Measurements from ENCODE around the gene ARID1A.

ARID1A gene

DNA sequence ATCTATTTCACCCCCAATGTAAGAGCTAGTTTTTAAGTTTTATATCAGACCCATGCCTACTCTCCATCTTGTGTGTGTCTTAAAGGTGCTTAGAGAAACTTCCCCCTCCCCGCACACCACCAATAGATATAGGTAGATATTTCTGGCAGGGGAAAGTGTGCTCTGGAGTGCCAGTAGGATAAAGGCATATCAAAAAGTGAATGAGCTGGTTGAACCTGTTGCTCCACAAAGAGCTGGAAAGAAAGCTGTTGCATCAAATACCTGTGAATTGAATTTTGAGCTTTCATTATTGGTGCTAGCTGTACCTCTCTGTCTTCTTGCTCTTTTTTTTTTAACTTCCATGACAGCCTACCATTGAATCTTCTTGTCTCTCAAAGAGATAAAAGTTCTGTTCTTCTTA lies 32.8 kb downstream of the ARID1A start:
- no peak for DNase-seq

DNA sequence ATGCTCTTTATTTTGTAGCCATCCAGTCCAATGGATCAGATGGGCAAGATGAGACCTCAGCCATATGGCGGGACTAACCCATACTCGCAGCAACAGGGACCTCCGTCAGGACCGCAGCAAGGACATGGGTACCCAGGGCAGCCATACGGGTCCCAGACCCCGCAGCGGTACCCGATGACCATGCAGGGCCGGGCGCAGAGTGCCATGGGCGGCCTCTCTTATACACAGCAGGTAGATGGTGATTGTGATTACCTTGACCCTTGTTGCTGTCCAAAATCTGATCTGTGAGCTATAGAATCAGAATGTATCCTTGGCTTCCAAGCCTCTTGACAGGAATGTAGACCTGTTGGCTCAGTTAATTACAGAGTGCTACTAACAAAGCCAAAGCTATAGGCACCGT lies 33.8 kb downstream of the ARID1A start:
- DNase-seq: no peak

DNA sequence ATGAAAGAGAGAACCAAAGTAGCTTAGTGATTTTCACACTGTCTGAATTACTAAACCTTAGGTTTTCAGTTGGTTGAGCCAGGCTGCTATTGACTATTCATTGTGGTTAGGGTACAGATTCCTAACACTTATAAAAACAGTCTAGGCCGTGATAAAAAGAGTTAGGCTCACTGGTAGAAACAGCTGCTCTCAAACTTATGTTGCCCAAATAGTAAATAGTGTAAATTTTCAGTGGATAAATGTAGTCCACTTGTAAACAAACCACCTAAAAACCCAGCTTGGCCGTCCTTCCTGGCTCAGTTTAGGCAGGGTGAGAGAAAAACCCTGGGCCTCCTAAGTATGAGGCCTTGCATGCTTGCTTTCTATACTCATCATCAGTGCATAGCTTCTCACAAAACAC lies 34.9 kb downstream of the ARID1A start:
- no peak for DNase-seq

DNA sequence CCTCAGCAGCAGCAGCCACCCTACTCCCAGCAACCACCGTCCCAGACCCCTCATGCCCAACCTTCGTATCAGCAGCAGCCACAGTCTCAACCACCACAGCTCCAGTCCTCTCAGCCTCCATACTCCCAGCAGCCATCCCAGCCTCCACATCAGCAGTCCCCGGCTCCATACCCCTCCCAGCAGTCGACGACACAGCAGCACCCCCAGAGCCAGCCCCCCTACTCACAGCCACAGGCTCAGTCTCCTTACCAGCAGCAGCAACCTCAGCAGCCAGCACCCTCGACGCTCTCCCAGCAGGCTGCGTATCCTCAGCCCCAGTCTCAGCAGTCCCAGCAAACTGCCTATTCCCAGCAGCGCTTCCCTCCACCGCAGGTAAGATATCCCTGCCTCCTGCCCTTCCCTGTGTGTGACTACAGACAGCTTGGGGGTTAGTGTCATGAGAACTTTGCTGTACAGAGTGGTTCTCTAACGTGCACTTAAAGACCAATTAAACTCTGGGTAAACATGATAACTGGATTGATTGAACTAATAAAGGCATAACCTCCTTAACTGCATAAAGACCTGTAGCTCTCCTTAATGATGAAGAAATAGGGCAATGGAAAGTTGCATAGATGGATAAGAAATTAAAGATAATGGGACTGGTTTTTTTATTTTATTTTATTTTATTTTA lies 35.6 kb downstream of the ARID1A start:
- DNase-seq: no peak

DNA sequence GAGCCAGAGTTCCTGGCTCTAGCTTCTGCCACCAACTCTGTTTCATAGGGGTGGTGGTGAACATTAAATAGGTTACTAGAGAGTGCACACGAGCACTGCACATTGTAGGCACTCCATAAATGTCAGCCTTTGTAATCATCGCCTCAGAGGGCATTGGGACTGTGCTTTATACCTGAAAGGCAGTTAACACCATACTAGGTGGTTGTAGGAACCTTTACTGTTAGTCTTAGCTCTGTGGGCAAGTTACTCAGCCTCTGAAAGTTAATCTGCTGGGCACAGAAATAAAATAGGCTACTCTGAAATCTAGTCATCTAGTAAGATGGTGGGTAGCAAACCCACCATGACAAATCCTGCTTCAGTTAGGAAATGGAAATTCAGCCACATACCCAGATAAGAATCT lies 37.6 kb downstream of the ARID1A start:
- no peak for DNase-seq

DNA sequence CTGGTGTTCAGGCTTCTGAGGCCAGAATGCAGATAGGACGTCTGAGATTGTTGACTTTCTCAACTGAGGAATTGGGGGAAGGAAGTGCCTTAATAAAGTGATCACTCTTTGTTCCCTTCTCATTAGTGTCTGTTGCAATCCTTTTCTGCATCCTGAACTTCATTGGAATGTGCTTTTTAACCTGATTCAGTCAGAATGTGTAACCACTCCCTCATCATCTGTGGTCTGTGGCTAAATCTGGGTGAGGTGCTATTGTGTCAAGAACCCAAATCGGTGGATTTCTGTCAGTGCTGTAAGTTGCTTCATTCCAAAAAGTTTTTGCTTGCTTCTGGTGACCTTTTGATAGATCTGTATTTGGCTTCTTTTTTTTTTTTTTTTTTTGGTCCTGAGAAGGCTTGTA lies 38.2 kb downstream of the ARID1A start:
- DNase-seq: no peak

DNA sequence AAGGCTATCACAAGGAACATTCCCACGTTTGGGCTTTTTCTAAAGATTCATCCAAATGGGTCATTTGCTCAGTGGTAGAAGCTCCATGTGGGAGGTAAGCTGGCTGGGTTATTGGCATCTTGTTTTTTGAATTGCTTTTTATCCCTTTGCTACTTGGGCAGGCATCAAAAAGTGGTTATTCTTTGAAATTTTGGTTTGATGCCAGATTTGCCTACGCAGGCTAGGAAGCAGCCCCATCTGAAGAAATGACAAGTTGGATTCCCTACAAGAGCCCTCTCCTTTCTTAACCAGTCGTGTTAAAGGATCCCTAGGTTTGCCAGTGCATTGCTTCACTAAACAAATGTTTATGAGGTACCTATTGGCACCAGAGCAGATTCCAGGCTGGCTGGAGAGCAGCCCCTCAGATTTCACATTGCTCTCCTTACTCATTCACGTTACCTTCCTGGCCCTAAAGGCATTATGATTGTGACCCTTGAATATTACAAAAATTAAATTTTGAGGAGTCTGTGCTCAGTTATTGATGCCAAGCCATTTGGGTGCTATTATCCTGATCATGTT lies 38.8 kb downstream of the ARID1A start:
- no peak for DNase-seq

DNA sequence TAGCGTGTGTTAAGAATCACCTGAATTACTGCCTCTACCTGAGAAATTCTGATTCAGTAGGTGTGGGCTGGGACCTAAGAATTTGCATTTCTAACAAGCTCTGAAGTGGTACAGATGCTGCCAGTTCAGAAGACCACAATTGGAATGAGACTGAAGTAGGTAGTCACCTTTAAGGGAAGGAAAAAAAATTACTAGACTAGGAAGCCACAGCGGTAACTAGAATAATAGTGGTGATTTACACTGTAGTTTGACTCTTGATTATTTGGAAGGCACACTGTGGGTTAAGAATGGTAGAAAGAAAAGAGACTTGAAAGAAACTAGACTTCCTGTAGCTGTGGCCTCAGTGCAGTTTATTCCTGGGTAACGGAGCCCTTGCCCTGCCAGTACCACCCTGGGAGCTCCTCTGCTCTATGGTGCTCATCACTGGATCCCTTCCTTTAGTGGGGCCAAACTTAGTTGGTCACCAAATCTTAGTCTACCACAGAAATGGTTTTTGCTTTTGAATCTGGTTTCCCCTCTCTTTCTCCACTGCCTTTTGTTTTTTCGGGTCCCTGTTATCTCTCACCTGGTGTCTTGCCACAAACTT lies 43.6 kb downstream of the ARID1A start:
- no peak for DNase-seq

DNA sequence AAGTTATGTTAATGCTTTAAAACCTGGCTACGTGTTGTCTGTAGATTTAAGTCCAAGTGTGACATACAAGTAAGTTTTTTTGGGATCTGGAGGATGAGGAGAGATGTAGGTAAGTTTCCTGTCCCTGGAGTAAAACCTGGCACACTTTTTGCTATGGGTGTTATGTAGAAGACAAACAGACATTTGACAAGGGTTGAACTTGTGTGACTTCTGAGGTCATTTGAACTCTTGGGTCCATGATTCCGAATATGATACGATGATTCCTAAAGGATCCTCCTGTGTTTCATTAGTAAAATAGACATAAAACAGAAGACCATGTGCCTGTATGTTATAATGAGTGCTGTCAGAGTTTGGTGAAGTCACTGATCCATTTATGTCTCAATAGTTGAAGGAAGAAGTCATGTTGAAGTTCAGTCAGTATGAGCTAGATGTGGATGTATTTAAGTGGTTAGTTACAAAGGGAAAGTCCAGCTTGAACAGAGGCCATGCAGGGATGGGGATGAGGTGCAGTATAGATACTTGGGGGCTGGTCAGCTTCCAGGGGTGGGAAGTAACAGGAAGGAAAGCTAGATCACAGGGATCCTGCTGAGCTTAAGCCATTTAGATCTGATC lies 44.3 kb downstream of the ARID1A start:
- DNase-seq: no peak

DNA sequence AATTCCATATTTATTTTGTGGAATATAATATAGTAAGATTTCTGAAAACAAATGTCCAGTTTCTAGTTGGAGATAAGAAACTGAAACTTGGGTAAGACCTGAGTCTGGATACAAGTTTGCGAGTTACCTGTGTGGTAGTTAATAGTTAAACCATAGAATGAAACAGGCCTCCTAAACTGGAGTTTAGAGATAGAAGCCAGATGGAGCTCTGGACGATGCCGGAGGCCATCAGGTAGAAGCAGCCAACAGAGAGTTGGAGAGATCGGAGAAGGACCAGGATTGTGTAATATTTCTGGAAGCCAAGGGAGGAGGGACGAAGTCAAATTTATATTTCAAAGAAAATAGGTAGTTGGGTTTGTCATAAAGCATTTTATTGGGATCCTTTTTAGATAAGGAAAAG lies 45.1 kb downstream of the ARID1A start:
- no peak for DNase-seq

DNA sequence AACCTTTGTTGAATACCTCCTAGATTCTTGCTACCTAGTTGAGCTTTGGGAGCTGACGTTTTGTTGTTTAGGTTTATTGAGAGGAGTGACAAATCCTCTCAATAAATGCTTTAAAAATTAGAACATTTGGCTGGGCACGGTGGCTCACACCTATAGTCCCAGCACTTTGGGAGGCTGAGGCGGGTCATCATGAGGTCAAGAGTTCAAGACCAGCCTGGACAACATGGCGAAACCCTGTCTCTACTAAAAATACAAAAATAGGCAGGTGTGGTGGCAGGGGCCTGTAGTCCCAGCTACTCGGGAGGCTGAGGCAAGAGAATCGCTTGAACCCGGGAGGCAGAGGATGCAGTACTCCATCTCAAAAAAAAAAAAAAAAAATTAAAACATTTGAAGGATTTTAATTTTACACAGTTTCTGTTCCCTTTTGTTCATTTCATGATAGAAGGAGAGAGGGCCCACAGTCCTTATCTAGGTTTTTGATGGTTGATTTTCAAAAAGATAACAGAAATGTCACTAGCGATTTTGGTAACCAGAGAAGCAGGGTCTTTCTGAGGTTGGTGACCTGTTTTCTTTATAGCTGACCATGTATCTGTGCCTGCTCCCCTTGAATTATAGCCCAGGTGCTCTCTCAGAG lies 47.7 kb downstream of the ARID1A start:
- DNase-seq: no peak

DNA sequence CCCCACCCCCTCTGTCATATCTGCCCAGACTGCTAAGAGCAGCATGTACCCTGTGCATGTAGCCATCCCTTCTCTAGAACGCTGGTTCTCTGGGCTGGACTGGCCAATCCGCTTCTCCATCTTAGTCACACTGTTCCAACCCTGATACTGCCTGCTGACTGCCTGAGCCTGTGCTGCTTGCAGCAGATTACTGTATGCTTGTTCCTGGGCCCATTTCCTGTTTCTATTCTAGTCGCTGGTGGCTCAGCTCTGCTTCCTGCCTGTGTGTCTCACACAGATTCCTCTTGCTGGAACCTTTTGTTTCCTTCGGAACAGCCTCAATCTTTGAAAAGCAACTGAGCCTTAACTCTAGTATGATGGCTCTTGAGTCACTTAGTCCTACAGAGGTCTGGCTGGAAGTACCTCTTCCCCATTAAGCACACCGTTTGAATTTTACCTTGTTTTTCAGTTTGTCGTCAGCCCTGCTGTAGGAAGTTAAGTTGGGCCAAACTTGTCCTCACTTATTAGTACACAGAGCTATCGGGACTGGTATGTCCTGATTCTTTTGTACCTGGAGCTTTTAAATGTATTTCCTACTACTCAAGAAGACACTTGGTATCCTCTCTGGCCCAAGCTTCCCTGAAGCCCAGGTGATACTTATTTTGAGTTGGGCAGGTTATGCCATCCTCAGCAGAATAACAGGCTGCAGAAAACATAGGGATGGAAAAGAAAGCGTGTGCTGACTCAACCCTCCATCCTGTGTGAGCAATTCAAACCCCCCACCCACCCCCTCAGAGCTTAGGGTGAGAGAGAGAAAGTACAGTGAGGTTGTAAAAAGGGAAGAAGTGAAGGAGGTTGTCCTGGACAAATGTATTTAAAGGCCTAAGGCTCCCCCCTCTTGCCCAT lies 48.5 kb downstream of the ARID1A start:
- DNase-seq: peak; percentile 32 to 100

DNA sequence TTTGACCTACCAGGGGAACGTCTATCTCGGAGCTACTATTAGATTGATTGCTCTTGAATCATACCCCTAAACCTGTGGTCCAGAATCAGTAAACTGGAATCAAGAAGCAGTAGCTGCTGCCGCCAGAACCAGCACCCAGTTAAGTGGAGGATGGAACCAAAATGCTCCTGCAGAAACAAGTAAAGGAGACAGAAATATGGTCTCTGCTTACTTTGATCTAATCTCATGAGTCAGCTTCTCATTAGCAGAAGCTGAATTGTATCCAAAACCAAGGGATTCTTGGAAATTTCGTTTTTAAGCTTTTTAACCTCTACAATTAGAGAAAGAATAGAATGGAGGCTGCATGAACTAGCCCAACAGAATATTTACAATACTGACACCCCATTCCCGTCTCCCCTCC lies 49.4 kb downstream of the ARID1A start:
- DNase-seq: peak in 1 of 2 donors; percentile 8

DNA sequence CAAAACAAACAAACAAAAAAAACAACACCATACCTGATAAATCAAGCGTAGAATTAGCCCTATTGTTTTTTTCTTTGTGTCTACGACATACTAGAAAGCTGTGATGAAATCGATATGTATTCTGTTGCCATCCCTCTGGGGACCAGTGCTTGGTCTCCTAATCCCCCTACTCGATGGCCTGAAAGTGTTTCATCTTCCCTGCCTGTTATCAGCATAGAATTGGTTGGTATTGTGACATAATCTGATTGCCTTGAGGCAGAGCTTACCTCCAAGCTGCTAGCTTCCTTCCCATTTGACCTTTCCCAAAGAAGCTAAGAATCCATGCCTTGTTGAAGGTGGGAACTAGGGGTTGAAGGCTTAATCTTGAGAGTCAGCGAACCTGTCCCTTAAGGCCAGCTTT lies 51.2 kb downstream of the ARID1A start:
- no peak for DNase-seq

DNA sequence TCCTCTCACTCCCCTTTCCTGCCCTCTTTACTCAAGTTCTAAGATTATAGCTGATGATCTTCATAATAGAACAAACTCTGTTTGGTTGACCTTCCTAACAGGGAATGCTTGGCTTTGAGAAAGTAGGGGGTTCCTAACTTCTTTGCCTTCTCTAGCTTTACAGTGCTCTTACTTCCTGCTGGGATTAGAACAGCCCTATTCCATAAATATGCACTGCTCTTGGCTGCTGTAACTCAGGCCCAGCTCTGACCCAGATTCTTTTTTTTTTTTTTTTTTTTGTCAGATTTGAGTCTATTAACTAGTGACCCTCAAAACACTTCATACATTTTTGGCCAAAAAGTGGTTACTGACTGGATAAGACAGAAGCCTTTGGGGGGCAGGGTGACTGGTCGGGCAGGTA lies 52.5 kb downstream of the ARID1A start:
- no peak for DNase-seq

DNA sequence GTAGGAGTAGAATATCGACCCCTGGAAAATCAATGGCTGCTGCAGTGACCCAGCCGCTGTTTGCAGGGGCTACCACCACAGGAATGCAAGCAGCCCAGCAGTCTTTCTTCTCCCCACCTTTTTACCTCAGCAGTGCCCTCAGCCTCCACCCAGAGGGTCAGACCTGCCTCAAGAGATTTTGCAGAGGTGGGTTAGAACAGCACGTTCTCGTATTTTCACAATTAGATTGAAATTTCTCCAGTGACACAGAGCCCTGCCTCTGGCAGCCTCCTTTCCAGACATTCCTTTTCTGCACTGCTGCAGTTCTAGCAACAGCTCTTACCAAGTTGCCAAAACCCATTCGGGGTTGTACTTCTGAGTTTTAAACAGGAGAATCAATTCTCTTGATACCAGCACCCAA lies 53.6 kb downstream of the ARID1A start:
- no peak for DNase-seq

DNA sequence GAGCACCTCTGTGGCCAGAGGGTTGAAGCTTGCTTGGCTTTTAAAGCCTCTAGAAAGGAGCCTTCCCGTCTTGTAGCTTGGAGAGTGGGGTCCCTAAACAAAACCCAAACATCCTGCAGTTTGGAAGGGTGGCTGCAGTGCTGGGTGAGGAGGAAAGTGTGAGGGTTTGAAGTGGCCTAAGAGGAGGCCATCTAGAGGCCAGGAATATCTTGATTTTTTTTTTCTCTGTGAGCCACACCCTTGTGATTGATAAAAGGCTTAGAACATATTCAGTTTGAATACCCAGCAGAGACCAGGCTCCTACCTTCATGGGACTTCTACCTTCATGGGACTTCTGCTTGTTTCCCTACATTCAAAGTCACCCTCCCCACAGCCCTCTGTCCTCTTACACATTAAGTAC lies 54.6 kb downstream of the ARID1A start:
- DNase-seq: no peak

DNA sequence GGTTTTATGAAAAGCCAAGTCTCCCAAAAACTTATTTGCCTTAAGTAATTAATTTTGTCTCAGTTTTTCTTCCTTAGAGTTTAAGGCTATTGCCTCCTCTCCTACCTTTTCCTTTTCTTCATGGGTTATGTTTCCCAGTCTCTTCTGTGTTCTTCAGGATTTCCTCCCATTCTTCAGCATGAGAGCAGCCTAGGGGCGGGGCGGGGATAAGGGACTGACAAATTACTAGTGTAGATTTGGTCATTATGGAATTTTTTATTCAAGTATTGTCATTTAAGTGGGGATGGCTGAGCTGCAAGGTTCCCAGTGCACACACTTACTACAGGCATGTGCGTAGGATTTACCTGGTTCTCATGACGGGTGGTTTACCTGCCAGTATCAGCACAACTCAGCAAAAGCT lies 56.7 kb downstream of the ARID1A start:
- no peak for DNase-seq

DNA sequence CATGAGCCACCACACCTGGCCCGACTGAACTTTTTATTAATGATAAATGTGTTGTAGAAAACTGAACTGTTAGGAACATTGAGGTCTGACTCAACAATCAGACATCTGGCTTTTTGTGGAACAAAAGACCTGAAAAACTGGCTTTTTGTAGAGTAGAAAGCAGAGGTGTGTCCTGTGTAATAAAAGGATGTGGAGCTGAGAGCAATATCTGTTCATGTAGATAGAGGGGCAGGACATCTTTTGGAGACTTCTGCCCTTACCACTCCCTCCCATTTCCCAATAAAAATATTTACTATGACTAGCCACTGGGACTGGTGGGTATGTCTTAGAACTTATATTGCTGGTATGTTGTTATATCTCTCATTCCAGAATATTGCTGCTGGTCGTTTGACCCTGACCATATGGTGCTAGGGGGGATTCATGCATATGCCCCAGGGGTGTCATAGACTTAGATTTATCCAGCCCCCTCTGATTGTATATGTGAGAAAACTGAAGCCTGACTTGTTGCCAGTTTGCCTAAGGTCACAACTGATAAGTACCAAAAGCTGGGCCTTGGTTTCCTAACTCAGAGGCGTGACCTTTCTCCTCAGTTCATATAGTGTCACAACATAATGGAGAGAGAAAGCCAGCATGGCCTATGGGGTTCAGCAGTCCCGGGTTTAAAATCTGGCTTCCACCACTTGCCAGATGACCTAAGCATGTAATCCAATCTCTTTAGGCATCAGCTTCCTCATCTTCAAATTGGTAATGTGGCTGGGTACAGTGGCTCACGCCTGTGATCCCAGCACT lies 58.5 kb downstream of the ARID1A start:
- no peak for DNase-seq

DNA sequence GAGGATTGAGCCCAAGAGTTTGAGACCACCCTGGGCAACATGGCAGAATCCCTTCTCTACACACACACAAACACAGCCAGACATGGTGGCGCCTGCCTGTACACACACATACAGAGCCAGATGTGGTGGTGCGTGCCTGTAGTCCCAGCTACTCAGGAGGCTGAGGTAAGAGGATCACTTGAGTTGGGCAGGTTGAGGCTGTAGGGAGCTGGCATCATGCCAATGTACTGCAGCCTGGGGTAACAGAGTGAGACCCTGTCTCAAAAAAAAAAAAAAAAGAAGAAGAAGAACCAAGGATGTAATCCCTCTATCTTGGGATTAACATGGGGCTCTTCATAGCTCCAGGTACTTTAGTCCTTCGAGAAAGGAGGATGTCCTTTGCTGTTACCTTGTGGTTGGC lies 62.5 kb downstream of the ARID1A start:
- no peak for DNase-seq

DNA sequence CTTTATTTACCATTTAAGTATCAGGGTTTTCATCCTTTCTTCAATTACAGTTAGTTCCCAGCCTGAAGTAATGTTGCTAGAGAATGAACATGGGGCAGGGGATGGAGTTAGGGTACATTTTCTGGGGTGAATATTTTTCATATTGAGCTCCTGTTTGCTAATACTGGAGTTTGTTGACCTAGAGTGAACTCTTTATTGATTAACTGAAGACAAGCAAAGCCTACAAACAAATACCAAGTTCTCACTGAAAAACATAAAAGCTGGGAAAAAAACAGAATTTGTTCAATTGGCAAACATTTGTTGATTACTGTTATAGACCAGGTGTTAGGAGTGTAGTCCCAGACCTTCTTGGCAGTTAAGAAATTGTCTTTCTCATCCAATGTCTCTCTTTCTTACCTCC lies 63.7 kb downstream of the ARID1A start:
- no peak for DNase-seq

DNA sequence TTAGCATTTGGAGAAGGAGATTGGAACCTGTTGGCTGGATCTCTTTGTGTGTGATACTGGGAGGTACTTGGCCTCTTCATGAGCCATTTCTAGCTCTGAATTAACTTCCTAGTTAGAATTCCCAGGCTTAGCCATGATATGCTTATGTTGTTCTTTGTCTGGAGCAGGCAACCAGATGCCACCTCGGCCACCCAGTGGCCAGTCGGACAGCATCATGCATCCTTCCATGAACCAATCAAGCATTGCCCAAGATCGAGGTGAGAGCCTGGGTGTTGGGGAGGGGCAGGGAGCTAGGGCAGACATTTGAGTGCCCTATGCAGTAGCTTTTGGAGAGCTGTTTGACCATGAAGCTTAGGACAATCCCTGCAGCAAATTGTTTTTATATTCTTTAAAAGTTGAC lies 65.4 kb downstream of the ARID1A start:
- DNase-seq: no peak

Measured in bone marrow (tissue), 2 donors.